Activated naive CD4-positive, alpha-beta T cell treated with anti-CD3 and anti-CD28 coated beads, Interleukin-2, amount 10 ng/mL, durations not matched to agents 7 days and 5 days (primary cell): ENCODE measurements around the gene TMEM40.

ENCODE experiments used
- CTCF ChIA-PET: fragments of 350-600 bp; sonication (Branson Sonifier 250); formaldehyde crosslinking; loops from one replicate; lab custom pipeline; 2021; ENCODE audit warnings: antibody characterized with exemption; lab: Charles Lee
- DNase-seq: peaks from one replicate; pipeline ENCODE4 v3.0.0-alpha.2; 2020
- H3K27ac Mint-ChIP-seq: one replicate; pipeline ENCODE4 v1.8.0; 2021; ENCODE audit warnings: mild to moderate bottlenecking, moderate library complexity, mixed read lengths
- H3K27me3 Mint-ChIP-seq: one replicate; pipeline ENCODE4 v1.8.0; 2021; ENCODE audit warnings: mild to moderate bottlenecking, mixed read lengths
- H3K36me3 Mint-ChIP-seq: one replicate; pipeline ENCODE4 v1.8.0; 2021; ENCODE audit warnings: mixed read lengths
- H3K4me1 Mint-ChIP-seq: one replicate; pipeline ENCODE4 v1.8.0; 2021; ENCODE audit warnings: mixed read lengths
- H3K4me3 Mint-ChIP-seq: one replicate; pipeline ENCODE4 v1.8.0; 2021; ENCODE audit warnings: mild to moderate bottlenecking, moderate library complexity, mixed read lengths
- H3K9me3 Mint-ChIP-seq: one replicate; pipeline ENCODE4 v1.8.0; 2021; ENCODE audit warnings: mixed read lengths

TMEM40 gene

GRCh38 chr3:12769761-12770160 is 10.7 kb upstream of the TMEM40 start:
- DNase-seq: no peak
- Mint-ChIP-seq H3K9me3 (no peaks in the 10 kb centered on the region), H3K4me1 (peaks cover 8% of the 10 kb centered on the region), H3K27ac (no peak overlapping the region), H3K36me3 (no peaks in the 10 kb centered on the region), H3K4me3 (no peak overlapping the region), H3K27me3 (peaks cover 18% of the 10 kb centered on the region)
- CTCF ChIA-PET: no interaction called here

DNA sequence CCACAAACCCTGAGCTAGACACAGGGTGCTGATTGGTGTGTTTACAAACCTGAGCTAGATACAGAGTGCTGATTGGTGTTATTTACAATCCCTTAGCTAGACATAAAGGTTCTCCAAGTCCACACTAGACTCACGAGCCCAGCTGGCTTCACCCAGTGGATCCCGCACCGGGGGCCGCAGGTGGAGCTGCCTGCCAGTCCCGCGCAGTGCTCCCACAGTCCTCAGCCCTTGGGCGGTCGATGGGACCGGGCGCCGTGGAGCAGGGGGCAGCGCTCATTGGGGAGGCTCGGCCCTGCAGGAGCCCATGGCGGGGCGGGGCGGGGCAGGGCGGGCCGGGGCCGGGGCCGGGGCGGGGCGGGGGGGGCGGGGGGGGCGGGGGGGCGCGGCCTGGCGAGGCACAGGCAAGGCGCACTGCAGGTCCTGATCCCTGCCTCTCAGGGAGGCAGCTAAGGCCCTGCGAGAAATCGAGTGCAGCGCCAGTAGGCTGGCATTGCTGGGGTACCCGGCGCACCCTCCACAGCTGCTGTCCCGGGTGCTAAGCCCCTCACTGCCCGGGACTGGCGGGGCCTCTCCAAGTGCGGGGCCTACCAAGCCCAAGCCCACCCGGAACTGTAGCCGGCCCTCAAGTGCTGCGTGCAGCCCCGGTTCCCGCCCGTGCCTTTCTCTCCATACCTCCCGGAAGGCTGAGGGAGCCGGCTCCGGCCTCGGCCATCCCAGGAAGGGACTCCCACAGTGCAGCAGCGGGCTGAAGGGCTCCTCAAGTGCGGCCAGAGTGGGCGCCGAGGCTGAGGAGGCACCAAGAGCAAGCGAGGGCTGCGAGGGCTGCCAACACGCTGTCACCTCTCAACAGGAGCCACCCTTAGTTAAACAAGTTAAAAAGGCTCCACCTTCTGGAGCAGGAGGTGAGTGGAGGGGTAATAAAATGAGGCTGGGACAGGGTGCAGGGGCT is 9.8 kb upstream of the TMEM40 start:
- Mint-ChIP-seq H3K27me3 (peaks cover 11% of the 10 kb centered on the region), H3K9me3 (no peaks in the 10 kb centered on the region), H3K36me3 (no peaks in the 10 kb centered on the region), H3K4me3 (no peak overlapping the region), H3K27ac (no peak overlapping the region), H3K4me1 (peaks cover 8% of the 10 kb centered on the region)
- CTCF ChIA-PET: no interaction called here
- DNase-seq: no peak

DNA sequence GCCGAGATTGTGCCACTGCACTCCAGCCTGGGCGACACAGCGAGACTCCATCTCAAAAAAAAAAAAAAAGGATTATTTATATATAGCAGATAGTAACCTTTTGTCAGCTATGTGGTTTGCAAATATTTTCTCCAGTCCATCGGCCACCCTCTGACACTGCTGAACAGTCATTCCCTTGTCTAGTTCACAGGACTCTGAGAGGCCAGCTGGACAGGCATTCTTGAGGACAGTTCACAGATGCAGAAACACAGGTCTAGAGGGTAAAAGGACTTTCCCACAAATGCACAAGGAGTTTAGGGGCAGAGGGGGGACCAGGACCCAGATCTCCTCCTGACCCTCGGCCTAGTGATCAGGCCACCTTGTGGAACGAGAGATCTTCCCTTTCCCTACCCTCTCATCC is 7.5 kb upstream of the TMEM40 start:
- Mint-ChIP-seq H3K36me3 (no peaks in the 10 kb centered on the region), H3K4me1 (no peaks in the 10 kb centered on the region), H3K4me3 (no peak overlapping the region), H3K27ac (no peak overlapping the region), H3K27me3 (peaks cover 14% of the 10 kb centered on the region), H3K9me3 (no peaks in the 10 kb centered on the region)
- CTCF ChIA-PET: no interaction called here
- DNase-seq: no peak

GRCh38 chr3:12764171-12764776 is 5.2 kb upstream of the TMEM40 start:
- H3K4me3 Mint-ChIP-seq: no peak overlapping the region
- no peaks in the 10 kb centered on the region for H3K36me3 Mint-ChIP-seq
- no peaks in the 10 kb centered on the region for H3K4me1 Mint-ChIP-seq
- H3K27me3 Mint-ChIP-seq: peaks cover 15% of the 10 kb centered on the region
- no peaks in the 10 kb centered on the region for H3K9me3 Mint-ChIP-seq
- no peak overlapping the region for H3K27ac Mint-ChIP-seq
- CTCF ChIA-PET: interaction anchor here (1.2 kb wide), 1 partner anchor 77 kb away, joined by 3 read pairs; the partner anchor contains the start of gene RPL32
- DNase-seq: no peak

DNA sequence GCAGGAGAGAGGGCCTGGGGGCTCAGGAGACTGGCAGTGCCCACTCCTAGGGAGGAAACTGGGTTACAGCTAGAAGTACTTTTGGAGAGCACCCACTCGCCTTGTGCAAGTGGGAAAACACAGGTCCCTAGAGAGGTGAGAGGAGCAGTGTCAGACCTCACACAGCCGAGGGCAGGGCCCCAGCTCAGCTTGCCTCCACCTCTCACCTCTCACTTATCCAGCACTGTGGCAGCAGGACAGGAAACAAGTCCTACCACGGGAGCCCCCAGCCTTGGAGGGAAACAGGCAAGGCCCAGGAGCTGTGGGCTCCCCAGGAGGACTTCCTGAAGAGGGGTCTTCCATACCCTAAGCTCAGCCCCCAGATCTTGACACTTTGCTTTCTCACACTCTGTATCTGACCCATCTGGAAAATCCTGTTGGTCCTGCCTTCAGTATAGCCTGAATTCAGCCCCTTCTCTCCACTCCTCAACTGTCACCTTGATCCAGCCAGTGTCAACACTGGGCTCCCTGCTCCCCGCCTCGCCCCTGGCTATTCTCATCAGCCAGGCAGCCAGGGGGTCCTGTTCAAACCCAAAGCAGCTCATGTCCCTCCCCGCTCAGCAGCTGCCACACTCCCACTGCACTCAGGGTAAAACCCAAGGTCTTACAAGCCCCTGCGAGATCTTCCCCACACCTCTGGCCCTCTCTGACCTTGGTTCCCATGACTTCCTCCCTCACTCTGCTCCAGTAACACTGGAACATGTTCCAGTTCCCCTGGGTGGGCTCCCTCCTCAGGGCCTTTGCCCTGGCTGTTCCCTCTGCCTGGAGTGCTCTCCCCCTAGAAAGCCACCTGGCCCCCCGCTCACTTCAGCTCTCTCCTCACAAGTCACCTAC is 870 bp upstream of the TMEM40 start:
- CTCF ChIA-PET: interaction anchor here (1.2 kb wide), 1 partner anchor 132 kb away, joined by 3 read pairs; no protein-coding TSS in a partner anchor
- DNase-seq: no peak
- Mint-ChIP-seq H3K4me1 (peaks cover 6% of the 10 kb centered on the region), H3K27me3 (peaks cover 21% of the 10 kb centered on the region), H3K36me3 (no peaks in the 10 kb centered on the region), H3K9me3 (no peaks in the 10 kb centered on the region), H3K4me3 (no peak overlapping the region), H3K27ac (no peak overlapping the region)

DNA sequence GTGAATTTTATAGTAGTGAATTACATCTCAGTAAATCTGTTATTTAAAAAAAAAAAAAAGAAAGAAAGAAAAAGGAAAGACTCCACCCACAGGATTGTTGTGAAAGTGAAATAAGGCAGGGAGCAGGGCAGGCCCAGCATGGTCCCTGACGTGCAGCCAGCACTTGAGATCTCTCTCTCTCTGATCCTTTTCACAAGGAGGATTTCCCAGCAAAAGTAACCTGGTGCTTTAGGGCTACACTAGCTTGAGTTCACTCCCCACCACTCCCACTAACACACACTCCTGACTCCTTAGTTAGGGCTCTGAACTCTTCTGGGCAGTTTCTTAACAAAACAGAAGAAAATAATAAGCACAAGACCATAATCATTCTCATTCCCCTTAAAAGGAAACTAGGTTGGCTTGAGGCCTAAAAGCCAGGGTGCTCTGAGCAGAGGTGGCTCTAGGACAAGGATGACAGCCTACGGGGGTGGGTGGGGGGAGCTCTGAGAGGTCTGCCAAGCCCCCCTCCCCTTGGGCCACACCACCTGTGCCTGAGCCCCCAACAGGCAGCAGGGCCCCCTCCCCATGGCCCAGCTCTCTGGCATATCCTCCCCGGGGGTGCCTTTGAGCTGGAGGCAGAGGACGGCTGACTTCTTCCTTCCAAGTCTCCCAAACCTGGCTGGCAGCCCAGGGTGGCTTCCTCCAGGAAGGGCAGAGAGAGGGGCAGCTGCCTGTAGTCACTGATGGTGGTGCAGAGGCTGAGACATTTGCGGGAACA is 856 bp downstream of the TMEM40 start:
- H3K27me3 Mint-ChIP-seq: peaks cover 23% of the 10 kb centered on the region
- no peak for DNase-seq
- H3K27ac Mint-ChIP-seq: no peak overlapping the region
- CTCF ChIA-PET: no interaction called here
- H3K36me3 Mint-ChIP-seq: no peaks in the 10 kb centered on the region
- no peak overlapping the region for H3K4me3 Mint-ChIP-seq
- peaks cover 6% of the 10 kb centered on the region for H3K4me1 Mint-ChIP-seq
- H3K9me3 Mint-ChIP-seq: no peaks in the 10 kb centered on the region

DNA sequence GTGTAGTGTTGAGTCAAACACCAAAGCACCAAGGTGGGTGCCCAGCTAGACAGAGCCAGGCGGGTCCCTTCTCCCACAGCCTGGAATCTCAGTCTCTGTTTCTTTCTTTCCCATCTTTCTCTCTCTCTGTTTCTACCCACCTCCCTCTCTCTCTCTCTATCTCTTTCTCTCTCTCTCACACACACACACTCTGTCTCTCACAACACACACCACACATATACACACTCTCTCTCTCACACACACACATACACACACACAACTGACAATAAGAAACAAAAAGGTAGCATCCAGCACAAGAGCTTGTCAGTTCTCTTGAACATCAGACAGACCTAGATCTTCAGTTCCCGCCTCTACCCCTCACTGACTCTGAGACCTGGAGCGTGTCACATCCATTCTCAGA is 2.4 kb downstream of the TMEM40 start:
- no peaks in the 10 kb centered on the region for H3K36me3 Mint-ChIP-seq
- no peak overlapping the region for H3K4me3 Mint-ChIP-seq
- no peak overlapping the region for H3K27ac Mint-ChIP-seq
- H3K4me1 Mint-ChIP-seq: peaks cover 6% of the 10 kb centered on the region
- H3K9me3 Mint-ChIP-seq: no peaks in the 10 kb centered on the region
- CTCF ChIA-PET: no interaction called here
- no peak for DNase-seq
- peaks cover 20% of the 10 kb centered on the region for H3K27me3 Mint-ChIP-seq

DNA sequence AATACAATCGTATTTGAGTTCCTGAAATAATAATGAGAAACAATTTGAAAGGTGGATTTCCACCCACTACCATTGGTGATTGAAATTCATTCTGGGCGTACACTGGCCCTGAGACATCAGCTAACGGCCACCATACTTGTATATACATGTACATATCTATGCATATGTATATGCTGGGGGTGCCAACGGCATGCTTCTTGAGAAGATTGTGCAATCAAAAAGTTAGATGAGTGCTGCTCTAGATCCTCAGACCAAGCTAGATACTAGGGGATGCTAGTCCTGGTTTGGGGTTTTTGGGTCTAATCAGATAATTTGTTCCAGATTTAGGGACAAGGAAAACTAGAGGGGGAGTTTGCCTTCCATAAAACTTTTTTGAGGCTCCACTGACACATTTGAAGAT is 2.9 kb downstream of the TMEM40 start:
- no peak overlapping the region for H3K4me3 Mint-ChIP-seq
- no peak for DNase-seq
- H3K27me3 Mint-ChIP-seq: peaks cover 20% of the 10 kb centered on the region
- H3K27ac Mint-ChIP-seq: no peak overlapping the region
- CTCF ChIA-PET: no interaction called here
- no peaks in the 10 kb centered on the region for H3K36me3 Mint-ChIP-seq
- H3K4me1 Mint-ChIP-seq: peaks cover 6% of the 10 kb centered on the region
- H3K9me3 Mint-ChIP-seq: no peaks in the 10 kb centered on the region

DNA sequence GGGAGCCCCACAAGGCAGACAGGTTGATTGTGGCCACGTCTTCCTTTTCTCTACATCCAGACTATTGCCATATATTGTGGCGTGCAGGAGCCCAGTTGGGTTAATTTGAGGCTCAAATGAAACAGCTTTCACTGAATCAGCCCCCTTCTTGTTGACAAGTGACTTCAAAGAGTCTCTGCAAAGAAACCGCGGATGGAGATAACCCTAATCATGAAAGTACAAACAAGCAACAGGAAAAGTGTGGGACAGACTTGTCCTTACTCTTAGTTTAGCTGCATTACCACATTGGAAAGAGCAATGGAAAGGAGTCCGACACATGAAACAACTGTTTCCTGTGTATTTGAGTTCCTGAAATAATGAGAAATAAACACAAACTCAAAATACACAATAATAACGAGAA is 3.3 kb downstream of the TMEM40 start:
- no peaks in the 10 kb centered on the region for H3K9me3 Mint-ChIP-seq
- no peak for DNase-seq
- H3K27me3 Mint-ChIP-seq: peaks cover 16% of the 10 kb centered on the region
- no peak overlapping the region for H3K27ac Mint-ChIP-seq
- peaks cover 6% of the 10 kb centered on the region for H3K4me1 Mint-ChIP-seq
- H3K36me3 Mint-ChIP-seq: no peaks in the 10 kb centered on the region
- no peak overlapping the region for H3K4me3 Mint-ChIP-seq
- CTCF ChIA-PET: no interaction called here

GRCh38 chr3:12754313-12754712 is 4.7 kb downstream of the TMEM40 start:
- Mint-ChIP-seq H3K36me3 (no peaks in the 10 kb centered on the region), H3K4me1 (peaks cover 6% of the 10 kb centered on the region), H3K27me3 (peaks cover 14% of the 10 kb centered on the region), H3K4me3 (no peak overlapping the region), H3K9me3 (no peaks in the 10 kb centered on the region), H3K27ac (no peak overlapping the region)
- CTCF ChIA-PET: no interaction called here
- no peak for DNase-seq

DNA sequence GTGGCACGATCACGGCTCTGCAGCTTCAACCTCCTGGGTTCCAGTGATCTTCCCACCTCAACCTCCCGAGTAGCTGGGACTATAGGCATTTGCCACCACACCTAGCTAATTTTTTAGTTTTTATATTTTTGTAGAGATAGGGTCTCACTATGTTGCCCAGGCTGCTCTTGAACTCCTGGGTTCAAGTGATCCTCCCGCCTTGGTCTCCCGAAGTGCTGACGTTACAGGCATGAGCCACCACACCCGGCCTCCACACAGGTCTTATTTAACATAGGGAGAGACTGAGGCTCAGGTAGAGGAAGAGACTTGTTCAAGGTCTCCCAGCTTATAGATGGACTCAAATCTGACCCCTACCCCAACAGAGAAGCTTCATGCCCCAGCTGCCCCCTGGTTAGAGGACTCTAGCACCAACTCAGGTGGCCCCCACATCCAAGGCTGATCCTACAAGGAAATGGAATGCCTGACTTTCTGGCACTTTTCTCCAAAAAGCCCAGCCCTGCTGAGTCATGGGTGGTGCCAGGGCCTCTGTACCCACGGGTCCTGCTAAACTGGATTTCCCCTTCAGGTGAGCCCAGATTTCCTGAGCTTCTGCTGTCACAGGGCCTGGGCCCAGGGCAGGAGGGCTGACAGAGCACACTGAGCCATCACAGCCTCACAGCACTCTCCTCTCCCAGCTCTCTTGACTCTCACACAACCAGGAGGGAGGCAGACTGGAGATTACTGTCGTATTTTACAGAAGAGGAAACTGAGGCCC is 5.6 kb downstream of the TMEM40 start:
- Mint-ChIP-seq H3K36me3 (no peaks in the 10 kb centered on the region), H3K27ac (no peak overlapping the region), H3K4me3 (no peak overlapping the region), H3K27me3 (peaks cover 14% of the 10 kb centered on the region), H3K9me3 (no peaks in the 10 kb centered on the region), H3K4me1 (peaks cover 6% of the 10 kb centered on the region)
- no peak for DNase-seq
- CTCF ChIA-PET: no interaction called here

DNA sequence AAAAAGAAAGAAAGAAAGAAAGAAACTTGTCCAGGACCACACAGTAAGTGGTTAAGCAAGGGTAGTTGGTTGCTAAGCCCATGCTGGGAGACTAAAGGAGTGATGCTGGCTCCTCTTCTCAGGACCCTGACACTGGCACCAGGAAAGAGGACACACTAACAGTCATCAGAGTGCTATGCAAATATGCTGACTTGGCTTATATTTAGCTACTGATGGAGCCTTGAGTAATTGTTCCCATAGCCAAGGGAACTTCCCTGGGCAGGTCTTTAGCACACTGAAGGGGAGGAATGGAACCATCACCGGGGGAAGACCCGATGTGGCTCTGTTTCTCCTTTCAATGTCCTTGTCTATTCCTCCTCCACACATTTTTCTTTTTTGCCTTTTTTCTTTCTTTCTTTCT is 6.2 kb downstream of the TMEM40 start:
- Mint-ChIP-seq H3K9me3 (no peaks in the 10 kb centered on the region), H3K27me3 (peaks cover 14% of the 10 kb centered on the region), H3K36me3 (no peaks in the 10 kb centered on the region), H3K4me3 (no peak overlapping the region), H3K4me1 (peaks cover 4% of the 10 kb centered on the region), H3K27ac (no peak overlapping the region)
- DNase-seq: no peak
- CTCF ChIA-PET: no interaction called here

DNA sequence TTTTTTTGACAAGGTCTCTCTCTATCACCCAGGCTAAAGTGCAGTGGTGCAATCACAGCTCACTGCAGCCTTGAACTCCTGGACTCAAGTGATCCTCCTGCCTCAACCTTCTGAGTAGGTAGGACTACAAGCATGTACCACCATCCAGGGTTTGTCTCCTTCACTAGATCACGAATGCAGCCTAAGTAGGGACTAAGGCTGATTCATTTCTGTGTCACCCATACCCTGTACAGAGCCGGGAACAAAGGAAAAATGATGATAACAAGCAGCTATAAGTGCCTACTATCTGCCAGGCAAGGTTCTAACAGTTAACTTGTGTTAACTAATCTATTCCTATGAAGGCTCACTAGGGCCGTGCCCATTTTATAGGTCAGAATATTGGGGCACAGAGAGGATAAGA is 7.0 kb downstream of the TMEM40 start:
- no peak overlapping the region for H3K4me3 Mint-ChIP-seq
- H3K27me3 Mint-ChIP-seq: peaks cover 14% of the 10 kb centered on the region
- DNase-seq: no peak
- H3K4me1 Mint-ChIP-seq: peaks cover 4% of the 10 kb centered on the region
- H3K9me3 Mint-ChIP-seq: no peaks in the 10 kb centered on the region
- no peaks in the 10 kb centered on the region for H3K36me3 Mint-ChIP-seq
- CTCF ChIA-PET: no interaction called here
- H3K27ac Mint-ChIP-seq: no peak overlapping the region
